Fibroblast of mammary gland (primary cell): ENCODE data around the gene IFNL4.
"Not testable (repeated sequence)": the region's sequence is repeated elsewhere in the genome, so short reads cannot be mapped to it uniquely, and the experiment has no call there.

ENCODE experiments used
- DNase-seq: peaks from one replicate; pipeline ENCODE4 v3.0.0-alpha.2; 2010; ENCODE audit warnings: low read depth
- H3K4me3 ChIP-seq: 2 replicates; pipeline ENCODE4 v1.5.1; 2011; ENCODE audit warnings: low read depth, mild to moderate bottlenecking, low read length, moderate library complexity; ENCODE audit not compliant: control insufficient read depth
- CTCF ChIP-seq: conservative IDR thresholded peaks from 2 replicates; pipeline ENCODE4 v1.5.1; 2011; ENCODE audit warnings: low read depth, low read length, inconsistent platforms; ENCODE audit not compliant: control insufficient read depth, insufficient read depth

Gene IFNL4

GRCh38 chr19:39282021-39282420, 33.4 kb upstream of the IFNL4 start:
- no peak for TF ChIP-seq CTCF
- H3K4me3 ChIP-seq, result no peak overlapping the region
- DNase-seq, result no peak

GRCh38 chr19:39277598-39277997, 28.9 kb upstream of the IFNL4 start:
- no peak for DNase-seq
- TF ChIP-seq CTCF, result no peak
- no peak overlapping the region for H3K4me3 ChIP-seq

GRCh38 chr19:39276740-39277139, 28.1 kb upstream of the IFNL4 start:
- H3K4me3 ChIP-seq, result no peak overlapping the region
- DNase-seq, result no peak
- TF ChIP-seq CTCF, result no peak

- DNase-seq, result no peak
- TF ChIP-seq CTCF, result no peak
- no peak overlapping the region for H3K4me3 ChIP-seq
Measured at GRCh38 chr19:39275578-39275977, 26.9 kb upstream of the IFNL4 start.

GRCh38 chr19:39273859-39274258, 25.2 kb upstream of the IFNL4 start:
- H3K4me3 ChIP-seq, DNase-seq: not testable (repeated sequence)

GRCh38 chr19:39270036-39270871, 21.6 kb upstream of the IFNL4 start:
- no peak for DNase-seq
- H3K4me3 ChIP-seq, result no peak overlapping the region
- TF ChIP-seq CTCF, result no peak

- H3K4me3 ChIP-seq, DNase-seq: not testable (repeated sequence)
Measured at GRCh38 chr19:39269369-39269768, 20.7 kb upstream of the IFNL4 start.

GRCh38 chr19:39268531-39269223, 20.0 kb upstream of the IFNL4 start:
- not testable (repeated sequence) for DNase-seq, H3K4me3 ChIP-seq

GRCh38 chr19:39268085-39268484, 19.4 kb upstream of the IFNL4 start, which contains the start of gene IFNL2:
TSS of gene IFNL2 (plus strand) at chr19:39268396. CDS start at chr19:39268569, 173 bp downstream.
- not testable (repeated sequence) for H3K4me3 ChIP-seq, DNase-seq
